K562 (cell line): ENCODE data around the gene HSPA1L. TPM values are rescaled to one million over a fixed set of nuclear protein-coding genes. Genes with fewer than 3 reads are reported as not detected.

Experiments used
- ARID2 ChIP-seq: fragments of 450-650 bp; IDR thresholded peaks from 2 replicates; pipeline ENCODE4 v1.6.1; 2017; ENCODE audit warnings: antibody characterized with exemption, mild to moderate bottlenecking
- CAMTA2 ChIP-seq: fragments of 250-450 bp; sonication (Bioruptor Pico); conservative IDR thresholded peaks from 2 replicates; pipeline ENCODE4 v1.5.1; 2022
- EP400 ChIP-seq: fragments of 450-650 bp; IDR thresholded peaks from 2 replicates; pipeline ENCODE4 v1.6.1; 2017; ENCODE audit warnings: antibody characterized with exemption, mild to moderate bottlenecking, moderate library complexity
- ETV6 ChIP-seq, 3 experiments: fragments of 150-350 bp in 1 of 3; sonication (generic) in 1 of 3; formaldehyde crosslinking in 1 of 3; IDR thresholded peaks; 2 replicates each; pipeline versions ENCODE4 v1.6.1 to v1.8.0; 2014 to 2022; ENCODE audit warnings: borderline replicate concordance in 2 of 3, low read depth in 2 of 3, antibody characterized with exemption in 1 of 3, low read length in 1 of 3, mild to moderate bottlenecking in 1 of 3, missing genetic modification reagents in 1 of 3
- GATA2 ChIP-seq: sonication (generic); formaldehyde crosslinking; IDR thresholded peaks from 2 replicates; pipeline ENCODE4 v1.4.0; 2020; ENCODE audit warnings: mild to moderate bottlenecking, missing genetic modification reagents
- MED1 ChIP-seq: sonication (generic); formaldehyde crosslinking; IDR thresholded peaks from 2 replicates; pipeline ENCODE4 v1.8.1; 2023; ENCODE audit warnings: missing genetic modification reagents, borderline replicate concordance
- PML ChIP-seq: IDR thresholded peaks from 2 replicates; pipeline ENCODE4 v1.6.1; 2012; ENCODE audit warnings: low read length, inconsistent platforms
- POLR2G ChIP-seq: fragments of 200-400 bp; formaldehyde crosslinking; IDR thresholded peaks from 2 replicates; pipeline ENCODE4 v1.6.1; 2017; ENCODE audit warnings: low read depth, mild to moderate bottlenecking, antibody characterized with exemption, low read length, moderate library complexity
- SAFB2 ChIP-seq: fragments of 200-400 bp; formaldehyde crosslinking; IDR thresholded peaks from 2 replicates; pipeline ENCODE4 v1.6.1; 2018; ENCODE audit warnings: borderline replicate concordance, low read length, low read depth, moderate library complexity; ENCODE audit not compliant: severe bottlenecking
- ZBTB8A ChIP-seq: fragments of 450-650 bp; IDR thresholded peaks from 2 replicates; pipeline ENCODE4 v1.6.1; 2018; ENCODE audit warnings: mild to moderate bottlenecking, moderate library complexity; ENCODE audit not compliant: partially characterized antibody
- ZFPM2 ChIP-seq: fragments of 250-450 bp; sonication (Bioruptor Pico); IDR thresholded peaks from 2 replicates; pipeline ENCODE4 v1.5.1; 2022; ENCODE audit warnings: mild to moderate bottlenecking
- ZNF408 ChIP-seq: fragments of 250-450 bp; sonication (Bioruptor Pico); IDR thresholded peaks from 2 replicates; pipeline ENCODE4 v1.4.0; 2020; ENCODE audit warnings: low read depth, mild to moderate bottlenecking, moderate library complexity
- polyA plus RNA-seq, 8 experiments: library from polyadenylated mRNA; depleted of rRNA in 4 of 8; stranded (reverse) in 5 of 8; unstranded in 3 of 8; fragments of >200 nt; fragmentation: Nextera tagmentation in 2 of 8; fragmentation: Illumina TruSeq in 1 of 8; extraction: Ambion mirVana in 2 of 8; extraction: Trizol in 1 of 8; gene quantifications; 2 replicates each; pipeline versions ENCODE4 v1.2.1 to v1.2.3, GENCODE V29; 2011 to 2014; ENCODE audit warnings: inconsistent platforms in 1 of 8, missing spikeins in 1 of 8
- total RNA-seq, 7 experiments: library from RNA; depleted of rRNA in 6 of 7; stranded (reverse); fragments of >200 nt in 6 of 7; fragmentation: Illumina TruSeq in 2 of 7; extraction: Trizol in 2 of 7; gene quantifications; 2 replicates each; pipeline versions ENCODE4 v1.2.1 to v1.2.3, GENCODE V29; 2011 to 2021; ENCODE audit warnings: low replicate concordance in 1 of 7
- TF ChIP-seq, protein P1 (sequence below), 2 experiments: fragments of 450-650 bp in 1 of 2; sonication (generic) in 1 of 2; formaldehyde crosslinking in 1 of 2; IDR thresholded peaks; 2 replicates each; pipeline versions ENCODE4 v1.7.1 to v1.9.0; 2016 to 2022; ENCODE audit warnings: inconsistent platforms in 1 of 2, mild to moderate bottlenecking in 1 of 2, missing genetic modification reagents in 1 of 2
- TF ChIP-seq, protein P2 (sequence below): fragments of 450-650 bp; formaldehyde crosslinking; IDR thresholded peaks from 2 replicates; pipeline ENCODE4 v1.4.0; 2020; ENCODE audit warnings: mild to moderate bottlenecking, moderate library complexity

The HSPA1L gene
- total and polyA plus RNA-seq, 9 of the 15 experiments (the other 6 are each of a cell fraction or from before 2014, with no cell fraction given): 0.14 to 2.1 (median 1.3) TPM

DNA sequence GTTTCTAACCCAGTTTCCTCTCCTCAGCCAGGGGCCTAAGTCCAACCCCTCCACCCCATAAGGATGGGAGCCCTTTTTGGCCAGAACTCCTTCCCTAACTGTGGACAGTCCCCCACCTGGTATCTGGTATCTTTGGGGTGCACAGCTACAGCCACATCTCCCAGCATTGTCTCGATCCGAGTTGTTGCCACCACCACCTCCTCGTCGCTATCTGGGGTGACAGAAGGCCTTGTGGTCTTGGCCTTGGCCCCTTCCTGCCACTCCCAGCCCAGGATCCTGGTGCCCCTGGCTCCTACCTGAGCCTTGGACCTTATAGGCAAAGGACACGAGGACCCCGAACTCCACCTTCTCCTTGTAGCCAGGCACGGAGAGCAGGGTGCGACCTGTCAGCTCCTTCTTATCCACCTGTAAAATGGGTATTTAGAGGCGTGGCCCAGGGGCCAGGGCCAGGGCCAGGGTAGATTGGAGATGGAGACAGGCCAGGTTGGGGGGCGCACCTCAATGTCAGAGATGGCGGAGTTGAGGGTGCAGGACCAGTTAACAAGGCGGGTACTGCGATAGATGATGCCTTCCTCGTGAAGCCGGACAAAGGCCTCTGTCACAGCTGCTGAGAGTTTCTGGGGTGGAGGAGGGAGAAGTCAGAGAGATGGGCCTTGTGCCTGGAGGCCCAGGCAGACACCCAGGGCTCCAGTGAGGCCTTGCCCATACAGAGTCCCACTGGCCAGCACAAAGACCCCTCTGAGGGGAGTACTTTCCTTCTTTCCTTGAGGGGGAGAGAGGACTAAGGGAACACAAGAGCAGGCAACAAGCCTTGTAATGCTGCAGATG, 30.8 kb downstream of the HSPA1L start (continued):
- TF ChIP-seq, protein P1, sequence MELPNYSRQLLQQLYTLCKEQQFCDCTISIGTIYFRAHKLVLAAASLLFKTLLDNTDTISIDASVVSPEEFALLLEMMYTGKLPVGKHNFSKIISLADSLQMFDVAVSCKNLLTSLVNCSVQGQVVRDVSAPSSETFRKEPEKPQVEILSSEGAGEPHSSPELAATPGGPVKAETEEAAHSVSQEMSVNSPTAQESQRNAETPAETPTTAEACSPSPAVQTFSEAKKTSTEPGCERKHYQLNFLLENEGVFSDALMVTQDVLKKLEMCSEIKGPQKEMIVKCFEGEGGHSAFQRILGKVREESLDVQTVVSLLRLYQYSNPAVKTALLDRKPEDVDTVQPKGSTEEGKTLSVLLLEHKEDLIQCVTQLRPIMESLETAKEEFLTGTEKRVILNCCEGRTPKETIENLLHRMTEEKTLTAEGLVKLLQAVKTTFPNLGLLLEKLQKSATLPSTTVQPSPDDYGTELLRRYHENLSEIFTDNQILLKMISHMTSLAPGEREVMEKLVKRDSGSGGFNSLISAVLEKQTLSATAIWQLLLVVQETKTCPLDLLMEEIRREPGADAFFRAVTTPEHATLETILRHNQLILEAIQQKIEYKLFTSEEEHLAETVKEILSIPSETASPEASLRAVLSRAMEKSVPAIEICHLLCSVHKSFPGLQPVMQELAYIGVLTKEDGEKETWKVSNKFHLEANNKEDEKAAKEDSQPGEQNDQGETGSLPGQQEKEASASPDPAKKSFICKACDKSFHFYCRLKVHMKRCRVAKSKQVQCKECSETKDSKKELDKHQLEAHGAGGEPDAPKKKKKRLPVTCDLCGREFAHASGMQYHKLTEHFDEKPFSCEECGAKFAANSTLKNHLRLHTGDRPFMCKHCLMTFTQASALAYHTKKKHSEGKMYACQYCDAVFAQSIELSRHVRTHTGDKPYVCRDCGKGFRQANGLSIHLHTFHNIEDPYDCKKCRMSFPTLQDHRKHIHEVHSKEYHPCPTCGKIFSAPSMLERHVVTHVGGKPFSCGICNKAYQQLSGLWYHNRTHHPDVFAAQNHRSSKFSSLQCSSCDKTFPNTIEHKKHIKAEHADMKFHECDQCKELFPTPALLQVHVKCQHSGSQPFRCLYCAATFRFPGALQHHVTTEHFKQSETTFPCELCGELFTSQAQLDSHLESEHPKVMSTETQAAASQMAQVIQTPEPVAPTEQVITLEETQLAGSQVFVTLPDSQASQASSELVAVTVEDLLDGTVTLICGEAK (IDR thresholded peaks at IDR 0.05): no peak
- TF ChIP-seq, protein P1 (CRISPR knock-in tag; IDR thresholded peaks at IDR 0.05): no peak
- TF ChIP-seq CAMTA2 (no peak), GATA2 (CRISPR knock-in tag) (no peak), PML (0 out of 2 replicates have a peak, but pooled peaks have one; percentile 28), SAFB2 (no peak), MED1 (0 out of 2 replicates have a peak, but pooled peaks have one; percentile 16), ETV6 (IDR thresholded peaks at IDR 0.05; ENCODE audit: borderline replicate concordance in 1 of 2, low read depth in 2 of 2, low read length in 1 of 2) (no peak), ETV6 (CRISPR knock-in tag; IDR thresholded peaks at IDR 0.05; ENCODE audit: borderline replicate concordance) (no peak), EP400 (no peak), ARID2 (no peak), ZFPM2 (CRISPR knock-in tag) (no peak), ZBTB8A (no peak), ZNF408 (CRISPR knock-in tag) (no peak), POLR2G (peak; percentile 47)
- TF ChIP-seq, protein P2, sequence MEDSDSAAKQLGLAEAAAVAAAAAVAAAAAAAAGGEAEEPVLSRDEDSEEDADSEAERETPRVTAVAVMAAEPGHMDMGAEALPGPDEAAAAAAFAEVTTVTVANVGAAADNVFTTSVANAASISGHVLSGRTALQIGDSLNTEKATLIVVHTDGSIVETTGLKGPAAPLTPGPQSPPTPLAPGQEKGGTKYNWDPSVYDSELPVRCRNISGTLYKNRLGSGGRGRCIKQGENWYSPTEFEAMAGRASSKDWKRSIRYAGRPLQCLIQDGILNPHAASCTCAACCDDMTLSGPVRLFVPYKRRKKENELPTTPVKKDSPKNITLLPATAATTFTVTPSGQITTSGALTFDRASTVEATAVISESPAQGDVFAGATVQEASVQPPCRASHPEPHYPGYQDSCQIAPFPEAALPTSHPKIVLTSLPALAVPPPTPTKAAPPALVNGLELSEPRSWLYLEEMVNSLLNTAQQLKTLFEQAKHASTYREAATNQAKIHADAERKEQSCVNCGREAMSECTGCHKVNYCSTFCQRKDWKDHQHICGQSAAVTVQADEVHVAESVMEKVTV (CRISPR knock-in tag): no peak
